GM19043 (cell line): Measurements from ENCODE around the gene UBE2G1.

Experiments used
- ATAC-seq: cut with Tn5 transposase; IDR thresholded peaks from one replicate; pipeline ENCODE4 v1.9.1; 2021; ENCODE audit warnings: low read depth; ENCODE audit not compliant: unreplicated experiment

Gene UBE2G1

GRCh38 chr17:4309897-4310296 is 56.6 kb downstream of the UBE2G1 start:
- ATAC-seq, result no peak

- ATAC-seq, result no peak
Observed at GRCh38 chr17:4307179-4307930, 59.1 kb downstream of the UBE2G1 start.

- no peak for ATAC-seq
Observed at GRCh38 chr17:4305224-4305623, 61.3 kb downstream of the UBE2G1 start.

DNA sequence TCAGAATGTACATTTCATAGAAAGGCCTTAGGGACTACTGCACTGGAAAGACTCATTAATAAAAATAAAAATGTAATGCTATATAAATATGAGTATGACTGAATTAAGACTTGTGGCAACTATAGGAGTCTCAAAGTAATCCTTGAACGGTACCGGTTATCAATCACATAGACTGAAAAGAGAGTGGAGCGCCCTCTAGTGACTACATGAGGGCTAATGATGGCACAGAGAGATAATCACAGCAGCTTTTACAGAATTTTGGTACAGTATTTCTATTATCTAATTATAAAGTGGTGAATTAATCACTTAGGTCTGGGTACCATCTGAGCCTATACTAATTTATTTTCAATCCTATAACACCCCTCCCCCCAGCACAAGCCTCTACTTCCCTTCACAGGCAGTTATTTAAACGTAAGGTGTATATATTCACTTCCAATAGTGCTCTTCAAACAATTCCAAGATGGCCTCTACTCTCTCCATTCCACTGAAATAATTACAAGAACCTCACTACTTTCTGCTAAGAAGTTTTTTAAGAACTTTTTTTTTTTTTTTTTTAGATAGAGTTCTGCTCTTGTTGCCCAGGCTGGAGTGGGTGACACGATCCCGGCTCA is 62.0 kb downstream of the UBE2G1 start:
- ATAC-seq, result no peak

- ATAC-seq, result no peak
Observed at GRCh38 chr17:4301066-4301465, 65.4 kb downstream of the UBE2G1 start.

DNA sequence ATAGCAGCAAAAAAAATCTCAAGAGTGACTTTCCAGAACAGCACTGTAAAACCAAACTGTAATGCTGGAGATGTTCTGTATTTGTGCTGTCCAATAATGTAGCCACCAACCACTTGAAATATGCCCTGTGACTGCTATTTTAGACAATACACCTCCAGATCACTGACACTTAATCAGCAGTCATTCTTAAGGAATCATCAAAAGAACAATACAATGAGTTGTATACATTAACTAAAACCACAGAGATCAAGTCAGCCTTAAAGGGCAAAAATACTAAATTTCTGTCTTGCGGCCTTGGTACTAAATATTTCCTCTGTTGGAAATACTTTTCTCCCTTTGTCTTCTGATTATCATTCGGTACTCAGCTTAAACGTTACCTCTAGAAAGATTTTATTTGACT is 69.1 kb downstream of the UBE2G1 start:
- no peak for ATAC-seq

DNA sequence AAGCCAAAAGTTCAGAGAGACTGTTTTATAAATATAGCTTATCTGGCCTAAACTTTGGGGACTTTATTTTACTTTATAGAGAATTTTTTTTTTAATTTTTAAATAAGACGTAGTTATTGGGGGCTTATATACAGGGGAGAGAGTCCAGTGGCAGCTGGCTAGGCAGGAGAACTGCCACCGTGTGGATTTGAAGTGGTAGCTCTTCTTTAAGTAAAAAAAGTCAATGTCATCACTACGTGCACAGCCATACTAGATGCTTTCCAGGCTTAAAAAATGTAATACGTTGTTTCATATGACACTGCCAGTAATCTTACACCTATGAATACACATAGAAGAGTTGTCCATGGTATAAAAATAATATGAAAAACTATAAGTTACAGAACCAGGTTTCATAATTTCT is 70.8 kb downstream of the UBE2G1 start:
- ATAC-seq, result no peak

GRCh38 chr17:4293572-4293971 is 72.9 kb downstream of the UBE2G1 start:
- ATAC-seq, result no peak

- no peak for ATAC-seq
Observed at GRCh38 chr17:4287710-4288109, 78.8 kb downstream of the UBE2G1 start.

- ATAC-seq, result no peak
Observed at GRCh38 chr17:4276514-4276913, 90.0 kb downstream of the UBE2G1 start.

- no peak for ATAC-seq
Observed at GRCh38 chr17:4272972-4273368, 93.5 kb downstream of the UBE2G1 start.

DNA sequence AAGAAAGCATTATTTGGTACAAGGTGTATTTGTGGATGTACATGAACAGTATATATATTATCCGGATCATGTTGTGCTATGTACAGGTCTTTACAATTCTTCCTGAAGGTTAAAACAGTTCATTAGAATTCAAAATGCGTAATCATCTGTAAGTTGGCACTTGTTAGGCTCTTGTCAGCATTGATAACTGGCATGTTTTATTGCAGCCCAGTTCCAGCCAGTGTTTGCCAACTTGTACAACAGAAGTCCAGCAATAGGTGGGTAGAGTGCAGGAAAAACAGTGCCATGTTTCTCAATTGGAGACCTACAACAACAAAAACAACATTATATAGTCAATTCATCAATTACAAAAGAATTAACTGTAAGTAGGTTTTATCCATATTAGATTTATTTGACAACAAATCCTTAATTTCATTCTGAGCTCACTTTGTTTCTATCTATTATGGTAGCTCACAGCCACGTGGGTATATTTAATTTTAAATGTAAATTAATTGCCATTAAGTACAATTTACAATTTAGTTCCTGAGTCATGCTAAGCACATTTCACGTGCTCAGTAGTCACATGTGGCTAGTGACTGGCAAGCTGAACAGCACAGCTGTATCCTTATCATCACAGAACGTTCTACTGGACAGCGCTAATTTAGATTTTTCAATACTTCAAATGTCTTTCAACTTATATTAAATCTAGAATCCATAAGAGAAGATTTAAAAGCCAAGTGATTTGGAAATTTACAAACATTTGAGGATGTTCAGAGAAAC is 94.1 kb downstream of the UBE2G1 start:
- ATAC-seq, result no peak

- ATAC-seq, result no peak
Observed at GRCh38 chr17:4270736-4271135, 95.7 kb downstream of the UBE2G1 start.

DNA sequence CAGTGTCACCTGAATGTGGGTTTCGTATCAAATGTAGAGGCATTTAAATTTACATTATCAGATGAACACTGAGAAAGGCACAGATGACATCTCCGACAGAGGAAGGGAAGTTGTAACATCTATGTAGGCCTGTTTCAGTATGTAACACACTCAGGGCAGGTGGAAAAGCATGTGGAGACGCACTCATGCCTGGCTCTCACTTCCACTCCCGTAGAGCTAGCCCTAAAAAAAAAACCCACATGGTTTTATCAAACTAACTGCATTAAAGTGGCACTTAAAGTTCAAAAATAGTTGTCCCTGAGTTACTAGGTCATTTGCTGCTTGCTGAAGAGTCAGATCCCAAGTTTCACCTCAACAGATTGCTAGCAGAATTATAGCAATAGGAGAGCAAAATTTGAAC is 96.6 kb downstream of the UBE2G1 start:
- ATAC-seq, result no peak

GRCh38 chr17:4267402-4267801 is 99.1 kb downstream of the UBE2G1 start:
- no peak for ATAC-seq

- ATAC-seq, result no peak
Observed at GRCh38 chr17:4266550-4266949, 99.9 kb downstream of the UBE2G1 start.

GRCh38 chr17:4263282-4264215 is 102.9 kb downstream of the UBE2G1 start, which contains the start of gene ANKFY1:
Gene ANKFY1, minus strand, starts transcription at chr17:4263979. Its CDS starts 38 bp downstream, at chr17:4263941.
- ATAC-seq, result peak; percentile 84

- ATAC-seq, result no peak
Observed at GRCh38 chr17:4262703-4263102, 103.8 kb downstream of the UBE2G1 start.

GRCh38 chr17:4261452-4261851 is 105.0 kb downstream of the UBE2G1 start:
- no peak for ATAC-seq

- no peak for ATAC-seq
Observed at GRCh38 chr17:4258867-4259266, 107.6 kb downstream of the UBE2G1 start.
